Gastrocnemius medialis (tissue), 4 donors: ENCODE measurements around the gene ZEB1.

ENCODE experiments used
- POLR2A ChIP-seq, 2 donors: fragments of 450-650 bp; IDR thresholded peaks; one replicate each; pipeline ENCODE4 v1.6.1; 2017; ENCODE audit warnings: antibody characterized with exemption in 2 of 2, mild to moderate bottlenecking in 2 of 2, moderate library complexity in 2 of 2
- TF ChIP-seq, protein P1 (sequence below), 5 experiments: fragments of 450-650 bp in 3 of 5; fragments of 200-600 bp in 2 of 5; sonication (generic) in 2 of 5; IDR thresholded peaks in 4 of 5; conservative IDR thresholded peaks in 1 of 5; 1 replicate in 4 of 5; 2 replicates in 1 of 5; pipeline ENCODE4 v1.5.1; 2016 to 2019; ENCODE audit warnings: antibody characterized with exemption in 5 of 5, mild to moderate bottlenecking in 3 of 5, moderate library complexity in 3 of 5

DNA sequence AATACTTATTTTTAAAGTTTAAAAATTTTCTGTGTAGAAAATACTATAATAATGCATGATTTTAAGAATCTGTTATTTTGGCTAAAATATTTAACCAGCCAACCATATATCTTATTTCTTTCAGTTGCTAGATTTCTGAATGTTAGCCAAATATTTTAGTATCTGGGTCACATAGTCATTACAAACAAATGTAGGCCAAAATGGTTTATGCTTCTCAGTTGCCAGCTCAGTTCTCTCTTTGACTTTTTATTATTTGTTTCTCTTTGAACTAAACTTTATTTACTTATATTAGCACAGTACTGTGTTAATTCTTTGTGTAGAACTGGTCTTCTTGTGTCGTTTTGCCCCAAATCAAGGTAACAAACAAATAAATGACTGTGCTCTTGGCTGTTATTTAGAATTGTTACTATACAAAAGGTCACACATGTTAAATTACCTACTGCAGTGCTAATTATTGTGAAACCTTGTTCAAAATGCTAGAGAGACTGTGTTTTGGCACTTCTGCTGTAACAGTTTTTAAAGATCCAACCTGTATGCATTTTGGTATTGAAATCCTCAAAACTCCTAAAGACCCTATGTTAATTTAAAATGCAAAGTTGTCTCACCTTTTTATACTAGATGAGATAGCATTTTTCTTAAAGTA lies 39.8 kb downstream of the ZEB1 start:
- TF ChIP-seq, protein P1, sequence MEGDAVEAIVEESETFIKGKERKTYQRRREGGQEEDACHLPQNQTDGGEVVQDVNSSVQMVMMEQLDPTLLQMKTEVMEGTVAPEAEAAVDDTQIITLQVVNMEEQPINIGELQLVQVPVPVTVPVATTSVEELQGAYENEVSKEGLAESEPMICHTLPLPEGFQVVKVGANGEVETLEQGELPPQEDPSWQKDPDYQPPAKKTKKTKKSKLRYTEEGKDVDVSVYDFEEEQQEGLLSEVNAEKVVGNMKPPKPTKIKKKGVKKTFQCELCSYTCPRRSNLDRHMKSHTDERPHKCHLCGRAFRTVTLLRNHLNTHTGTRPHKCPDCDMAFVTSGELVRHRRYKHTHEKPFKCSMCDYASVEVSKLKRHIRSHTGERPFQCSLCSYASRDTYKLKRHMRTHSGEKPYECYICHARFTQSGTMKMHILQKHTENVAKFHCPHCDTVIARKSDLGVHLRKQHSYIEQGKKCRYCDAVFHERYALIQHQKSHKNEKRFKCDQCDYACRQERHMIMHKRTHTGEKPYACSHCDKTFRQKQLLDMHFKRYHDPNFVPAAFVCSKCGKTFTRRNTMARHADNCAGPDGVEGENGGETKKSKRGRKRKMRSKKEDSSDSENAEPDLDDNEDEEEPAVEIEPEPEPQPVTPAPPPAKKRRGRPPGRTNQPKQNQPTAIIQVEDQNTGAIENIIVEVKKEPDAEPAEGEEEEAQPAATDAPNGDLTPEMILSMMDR (IDR thresholded peaks at IDR 0.05 in 4 of 5, conservative IDR thresholded peaks at IDR 0.05 in 1 of 5) = no peak
- TF ChIP-seq POLR2A (IDR thresholded peaks at IDR 0.05) = no peak
